IMR-90 (cell line): ENCODE results near the gene WDR5.

Experiments used
- CEBPB ChIP-seq: IDR thresholded peaks from 2 replicates; pipeline ENCODE4 v1.6.1; 2012; ENCODE audit warnings: low read depth, low read length, improper control_type of control experiment
- FOS ChIP-seq: fragments of 150-350 bp; IDR thresholded peaks from 2 replicates; pipeline ENCODE4 v1.6.1; 2016; ENCODE audit warnings: low read depth, low read length
- MAFK ChIP-seq: IDR thresholded peaks from 2 replicates; pipeline ENCODE4 v1.6.1; 2012; ENCODE audit warnings: low read depth, low read length, improper control_type of control experiment
- MAZ ChIP-seq: IDR thresholded peaks from 2 replicates; pipeline ENCODE4 v1.6.1; 2012; ENCODE audit warnings: low read depth, mild to moderate bottlenecking, low read length, improper control_type of control experiment, moderate library complexity, borderline replicate concordance
- MXI1 ChIP-seq: IDR thresholded peaks from 2 replicates; pipeline ENCODE4 v1.6.1; 2012; ENCODE audit warnings: low read depth, mild to moderate bottlenecking, low read length, moderate library complexity, borderline replicate concordance
- NFE2L2 ChIP-seq: fragments of 150-350 bp; IDR thresholded peaks from 2 replicates; pipeline ENCODE4 v1.6.1; 2016; ENCODE audit warnings: low read depth, mild to moderate bottlenecking, low read length
- POLR2A ChIP-seq: IDR thresholded peaks from 2 replicates; pipeline ENCODE4 v1.6.1; 2012; ENCODE audit warnings: mild to moderate bottlenecking, low read depth, low read length
- RFX5 ChIP-seq: IDR thresholded peaks from 2 replicates; pipeline ENCODE4 v1.8.0; 2012; ENCODE audit warnings: low read depth, mild to moderate bottlenecking, low read length, moderate library complexity
- SMC3 ChIP-seq: fragments of 150-350 bp; IDR thresholded peaks from 2 replicates; pipeline ENCODE4 v1.6.1; 2016; ENCODE audit warnings: low read depth, mild to moderate bottlenecking, antibody characterized with exemption, low read length, moderate library complexity
- TF ChIP-seq, protein P1 (sequence below): conservative IDR thresholded peaks from 2 replicates; pipeline ENCODE4 v1.5.1; 2012; ENCODE audit warnings: mild to moderate bottlenecking, low read depth, low read length, improper control_type of control experiment
- TF ChIP-seq, protein P2 (sequence below): fragments of 150-350 bp; IDR thresholded peaks from 2 replicates; pipeline ENCODE4 v1.6.1; 2017; ENCODE audit warnings: mild to moderate bottlenecking, antibody characterized with exemption, low read length, low read depth

DNA sequence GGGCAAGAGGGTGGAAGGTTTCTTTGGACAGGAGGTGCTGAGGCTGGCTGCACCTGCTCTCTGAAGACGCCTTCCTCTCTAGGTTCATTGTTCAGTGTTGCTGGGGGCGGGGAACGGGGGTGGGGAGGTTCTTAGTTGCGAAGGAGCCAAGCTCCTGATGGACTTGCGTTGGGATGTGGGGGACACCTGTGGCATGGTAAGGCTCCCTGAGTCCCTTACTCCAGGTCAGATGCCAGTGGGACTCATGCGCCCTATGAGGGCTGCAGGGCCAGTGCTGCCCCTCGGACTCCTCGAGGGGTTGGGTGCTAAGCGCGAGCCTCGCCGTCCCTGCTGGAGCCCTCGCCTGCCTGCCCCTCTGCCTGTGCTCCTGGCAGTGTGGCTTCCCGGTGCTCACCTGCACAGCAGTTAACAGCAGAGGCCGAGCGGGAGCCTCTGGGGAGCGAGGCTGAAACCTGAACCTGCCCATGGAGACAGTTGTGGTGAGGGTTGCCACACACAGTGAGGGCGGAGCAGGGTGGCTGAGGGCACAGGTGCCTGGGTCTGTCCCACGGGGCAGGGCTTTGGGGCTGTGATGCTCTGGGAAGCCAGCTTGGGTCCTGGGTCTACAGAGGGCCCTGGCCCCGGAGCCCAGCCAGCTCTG is 23.0 kb downstream of the WDR5 start:
- TF ChIP-seq, protein P1, sequence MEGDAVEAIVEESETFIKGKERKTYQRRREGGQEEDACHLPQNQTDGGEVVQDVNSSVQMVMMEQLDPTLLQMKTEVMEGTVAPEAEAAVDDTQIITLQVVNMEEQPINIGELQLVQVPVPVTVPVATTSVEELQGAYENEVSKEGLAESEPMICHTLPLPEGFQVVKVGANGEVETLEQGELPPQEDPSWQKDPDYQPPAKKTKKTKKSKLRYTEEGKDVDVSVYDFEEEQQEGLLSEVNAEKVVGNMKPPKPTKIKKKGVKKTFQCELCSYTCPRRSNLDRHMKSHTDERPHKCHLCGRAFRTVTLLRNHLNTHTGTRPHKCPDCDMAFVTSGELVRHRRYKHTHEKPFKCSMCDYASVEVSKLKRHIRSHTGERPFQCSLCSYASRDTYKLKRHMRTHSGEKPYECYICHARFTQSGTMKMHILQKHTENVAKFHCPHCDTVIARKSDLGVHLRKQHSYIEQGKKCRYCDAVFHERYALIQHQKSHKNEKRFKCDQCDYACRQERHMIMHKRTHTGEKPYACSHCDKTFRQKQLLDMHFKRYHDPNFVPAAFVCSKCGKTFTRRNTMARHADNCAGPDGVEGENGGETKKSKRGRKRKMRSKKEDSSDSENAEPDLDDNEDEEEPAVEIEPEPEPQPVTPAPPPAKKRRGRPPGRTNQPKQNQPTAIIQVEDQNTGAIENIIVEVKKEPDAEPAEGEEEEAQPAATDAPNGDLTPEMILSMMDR, result no peak
- TF ChIP-seq POLR2A (no peak), FOS (no peak), CEBPB (no peak), MAZ (no peak), MXI1 (no peak), RFX5 (no peak), SMC3 (no peak), NFE2L2 (no peak), MAFK (no peak)
- TF ChIP-seq, protein P2, sequence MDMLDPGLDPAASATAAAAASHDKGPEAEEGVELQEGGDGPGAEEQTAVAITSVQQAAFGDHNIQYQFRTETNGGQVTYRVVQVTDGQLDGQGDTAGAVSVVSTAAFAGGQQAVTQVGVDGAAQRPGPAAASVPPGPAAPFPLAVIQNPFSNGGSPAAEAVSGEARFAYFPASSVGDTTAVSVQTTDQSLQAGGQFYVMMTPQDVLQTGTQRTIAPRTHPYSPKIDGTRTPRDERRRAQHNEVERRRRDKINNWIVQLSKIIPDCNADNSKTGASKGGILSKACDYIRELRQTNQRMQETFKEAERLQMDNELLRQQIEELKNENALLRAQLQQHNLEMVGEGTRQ, result no peak
